Measurements from ENCODE around the gene FBRSL1.
A peak's percentile ranks its signal among the peaks of the same experiment; 100 is the strongest.
"Not testable (repeated sequence)": the region's sequence is repeated elsewhere in the genome, so short reads cannot be mapped to it uniquely, and the experiment has no call there.

FBRSL1 gene

GRCh38 chr12:132489602-132490266, at the start of gene FBRSL1:
Gene FBRSL1, plus strand, starts transcription at chr12:132490151.
- DNase-seq (ENCODE audit: low read depth) = peak; percentile 84

GRCh38 chr12:132440420-132440819, 49.5 kb upstream of the FBRSL1 start:
- DNase-seq (ENCODE audit: low read depth) = not testable (repeated sequence)

GRCh38 chr12:132441871-132442863, 47.8 kb upstream of the FBRSL1 start:
- no peak for DNase-seq (ENCODE audit: low read depth)

GRCh38 chr12:132443091-132443490, 46.9 kb upstream of the FBRSL1 start:
- DNase-seq (ENCODE audit: low read depth) = no peak

- no peak for DNase-seq (ENCODE audit: low read depth)
Measured at GRCh38 chr12:132444283-132444682, 45.7 kb upstream of the FBRSL1 start.

GRCh38 chr12:132444957-132445883, 44.7 kb upstream of the FBRSL1 start:
- DNase-seq (ENCODE audit: low read depth) = peak; percentile 50

GRCh38 chr12:132445884-132446632, 43.9 kb upstream of the FBRSL1 start:
- no peak for DNase-seq (ENCODE audit: low read depth)

GRCh38 chr12:132446633-132447326, 43.2 kb upstream of the FBRSL1 start:
- no peak for DNase-seq (ENCODE audit: low read depth)

GRCh38 chr12:132447327-132447720, 42.6 kb upstream of the FBRSL1 start:
- no peak for DNase-seq (ENCODE audit: low read depth)

GRCh38 chr12:132447731-132448462, 42.1 kb upstream of the FBRSL1 start:
- DNase-seq (ENCODE audit: low read depth) = no peak

- DNase-seq (ENCODE audit: low read depth) = no peak
Measured at GRCh38 chr12:132448463-132448820, 41.5 kb upstream of the FBRSL1 start.

GRCh38 chr12:132449565-132450417, 40.2 kb upstream of the FBRSL1 start:
- no peak for DNase-seq (ENCODE audit: low read depth)

- DNase-seq (ENCODE audit: low read depth) = no peak
Measured at GRCh38 chr12:132450418-132451171, 39.4 kb upstream of the FBRSL1 start.

- no peak for DNase-seq (ENCODE audit: low read depth)
Measured at GRCh38 chr12:132451172-132451835, 38.6 kb upstream of the FBRSL1 start.

- no peak for DNase-seq (ENCODE audit: low read depth)
Measured at GRCh38 chr12:132451836-132452195, 38.1 kb upstream of the FBRSL1 start.

GRCh38 chr12:132452596-132453350, 37.2 kb upstream of the FBRSL1 start:
- no peak for DNase-seq (ENCODE audit: low read depth)
